GM18873 (cell line): ENCODE results near the gene KRT77.
"Not testable (repeated sequence)": the region's sequence is repeated elsewhere in the genome, so short reads cannot be mapped to it uniquely, and the experiment has no call there.

Experiments
- ATAC-seq: cut with Tn5 transposase; IDR thresholded peaks from one replicate; pipeline ENCODE4 v1.9.1; 2021; ENCODE audit warnings: mild to moderate bottlenecking, moderate library complexity, moderate number of reproducible peaks; ENCODE audit not compliant: unreplicated experiment, low FRiP score

The KRT77 gene

DNA sequence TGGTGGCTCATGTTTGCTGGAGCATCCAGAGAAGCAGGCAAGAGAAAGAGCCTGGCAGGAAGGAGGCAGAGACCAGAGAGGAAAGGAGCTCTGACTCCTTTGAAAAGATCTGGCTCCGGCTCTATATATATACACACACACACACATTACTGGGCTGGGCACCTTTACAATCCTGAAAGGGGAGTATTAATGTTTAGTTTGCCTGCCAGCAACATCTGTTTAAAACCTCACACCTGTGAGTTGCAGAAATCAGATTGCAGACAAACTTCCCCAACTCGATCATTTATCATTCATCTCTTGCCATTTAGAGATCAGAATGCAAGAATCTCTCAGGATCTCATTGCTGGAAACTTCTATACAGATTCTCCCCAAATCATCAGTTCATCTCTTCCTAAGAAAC, at the start of gene KRT77:
Gene KRT77 (minus strand): TSS at position 101 of the 400 bp plus-strand sequence. CDS start 90 bp downstream, at position 11.
- ATAC-seq: no peak

DNA sequence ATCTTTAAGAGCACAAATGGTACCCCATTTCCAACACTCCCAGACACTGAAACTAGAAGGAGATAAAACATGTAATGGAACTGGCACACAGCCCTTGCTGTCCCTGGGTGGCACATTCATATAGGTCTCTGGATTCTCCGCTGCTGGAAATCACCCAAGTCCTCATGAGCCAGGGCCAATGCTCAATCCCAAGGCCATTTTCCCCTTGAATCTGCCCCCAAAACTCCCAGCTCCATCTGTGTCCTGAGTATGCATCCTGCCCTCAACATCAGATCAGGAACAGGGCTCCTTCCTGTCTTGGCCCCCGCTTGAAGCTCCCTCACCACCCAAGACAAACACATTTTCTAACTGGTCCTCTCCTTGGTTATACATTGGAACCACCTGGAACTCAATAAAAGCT, 49.2 kb upstream of the KRT77 start:
- no peak for ATAC-seq

DNA sequence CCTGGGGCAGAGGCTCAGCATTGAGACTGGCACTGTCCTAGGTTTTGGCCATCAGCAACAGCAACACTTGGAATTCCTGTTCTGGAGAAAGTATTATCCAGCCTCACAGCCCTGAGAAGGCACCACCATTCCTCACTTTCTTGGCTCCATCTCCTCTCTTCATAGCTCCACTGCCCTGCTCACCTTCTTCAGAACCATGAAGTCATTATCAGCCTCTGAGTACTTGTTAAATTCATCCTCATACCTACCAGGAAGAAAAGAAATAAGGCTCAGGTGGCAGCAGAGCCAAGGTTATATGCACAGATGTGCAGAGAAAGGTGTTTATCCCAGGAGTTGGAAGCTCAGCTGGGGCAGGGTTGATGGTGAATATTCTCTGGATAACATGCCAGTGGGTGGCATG, 48.5 kb upstream of the KRT77 start:
- ATAC-seq: no peak

DNA sequence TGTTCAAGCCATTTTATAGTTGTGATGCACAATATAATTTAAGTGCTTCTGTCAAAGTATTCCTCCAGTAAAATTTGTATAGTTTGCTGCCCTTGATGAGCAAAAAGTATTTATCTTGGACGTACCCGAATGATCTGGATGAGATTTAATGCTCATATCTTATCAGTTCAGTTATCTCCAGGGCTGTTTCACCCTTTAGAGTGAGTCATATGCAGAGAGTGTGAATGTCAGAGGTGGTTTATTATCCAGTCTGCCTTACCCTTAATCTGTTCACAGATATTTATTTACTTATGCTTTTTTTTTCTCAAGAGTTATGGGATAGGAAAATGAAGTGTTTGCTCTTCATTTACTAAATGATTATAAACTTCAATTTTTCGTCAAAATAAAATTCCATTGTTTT, 47.2 kb upstream of the KRT77 start:
- not testable (repeated sequence) for ATAC-seq

DNA sequence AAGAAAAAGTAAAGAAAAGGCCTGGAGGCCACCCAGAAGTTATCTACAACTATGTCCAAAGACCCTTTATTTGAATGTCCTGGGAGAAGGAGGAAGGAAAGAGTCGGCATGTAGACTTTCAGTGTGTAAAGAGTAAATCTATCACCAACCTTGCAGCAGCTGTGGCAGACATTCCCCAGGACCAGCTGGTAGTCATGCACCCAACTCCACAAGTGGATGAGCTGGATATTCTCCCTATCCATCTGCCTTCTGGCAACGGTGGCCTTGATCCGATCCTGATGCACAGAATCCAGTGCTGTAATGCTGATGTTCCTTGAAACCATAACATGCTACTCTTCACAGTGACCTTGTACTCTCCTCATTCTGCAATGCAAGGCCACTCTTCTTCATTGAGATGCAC, 46.5 kb upstream of the KRT77 start:
- no peak for ATAC-seq

DNA sequence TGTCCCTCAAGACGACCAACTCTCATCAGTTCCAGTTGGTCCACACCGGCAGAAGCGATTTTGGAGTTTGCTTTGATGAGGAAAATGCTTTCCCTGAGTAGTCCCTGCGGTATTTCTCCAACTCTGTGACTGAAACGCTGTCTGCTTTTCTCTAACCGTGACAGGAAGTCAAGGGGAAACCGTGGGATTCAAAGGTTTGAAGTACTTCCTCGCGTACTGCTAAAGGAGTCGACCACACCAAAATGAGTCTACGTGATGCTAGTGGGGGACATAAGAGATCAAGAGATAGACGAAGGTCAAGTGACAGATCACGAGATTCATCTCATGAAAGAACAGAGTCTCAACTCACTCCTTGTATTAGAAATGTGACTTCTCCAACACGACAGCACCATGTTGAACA, 45.3 kb upstream of the KRT77 start:
- no peak for ATAC-seq

DNA sequence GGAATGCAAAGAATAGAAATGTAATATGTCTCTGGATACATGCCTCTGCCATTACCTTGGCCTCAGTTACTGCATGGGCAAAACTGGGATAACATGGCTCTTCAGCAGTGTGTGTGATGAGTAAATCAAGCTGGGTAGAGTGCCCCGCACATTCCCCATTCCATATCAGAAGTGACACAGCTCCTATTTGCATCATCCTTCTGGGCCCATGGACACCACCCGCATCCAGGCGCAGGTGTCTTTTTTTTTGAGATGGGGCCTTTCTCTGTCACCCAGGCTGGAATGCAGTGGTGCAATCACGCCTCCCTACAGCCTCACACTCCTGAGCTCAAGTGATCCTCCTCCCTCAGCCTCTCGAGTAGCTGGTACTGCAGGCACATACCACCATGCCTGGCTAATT, 42.2 kb upstream of the KRT77 start:
- ATAC-seq: no peak

DNA sequence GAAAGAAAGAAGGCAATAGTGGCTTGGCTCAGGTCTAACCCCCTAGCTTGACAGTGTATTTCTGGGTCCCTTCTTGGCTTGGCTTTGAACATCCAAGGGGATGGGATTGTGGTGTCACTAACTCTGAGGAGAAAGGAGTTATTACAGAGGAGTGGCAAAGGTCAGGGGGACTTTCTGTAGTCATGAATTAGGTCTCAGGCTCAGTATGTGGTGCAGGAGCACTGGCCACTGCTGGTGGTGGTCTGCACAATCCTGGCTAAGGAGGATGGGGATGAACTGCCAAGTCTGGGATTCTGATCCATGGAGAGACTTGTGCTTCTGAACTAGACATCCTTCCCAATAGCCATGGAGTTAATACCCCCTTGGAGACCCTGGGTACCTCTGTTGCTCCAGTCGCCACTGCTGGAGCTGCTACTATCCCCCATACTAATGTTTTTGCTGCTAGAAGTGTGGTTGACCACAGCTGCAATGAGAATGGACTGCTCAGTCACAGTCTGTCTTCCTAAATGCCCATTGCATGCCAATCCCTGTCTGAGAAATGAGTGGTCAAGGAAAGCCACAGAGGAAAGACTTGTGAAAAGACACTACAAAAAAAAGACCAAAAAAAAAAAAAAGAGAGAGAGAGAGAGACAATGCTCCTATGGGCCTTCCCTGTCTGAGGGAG, 41.3 kb upstream of the KRT77 start:
- ATAC-seq: no peak

DNA sequence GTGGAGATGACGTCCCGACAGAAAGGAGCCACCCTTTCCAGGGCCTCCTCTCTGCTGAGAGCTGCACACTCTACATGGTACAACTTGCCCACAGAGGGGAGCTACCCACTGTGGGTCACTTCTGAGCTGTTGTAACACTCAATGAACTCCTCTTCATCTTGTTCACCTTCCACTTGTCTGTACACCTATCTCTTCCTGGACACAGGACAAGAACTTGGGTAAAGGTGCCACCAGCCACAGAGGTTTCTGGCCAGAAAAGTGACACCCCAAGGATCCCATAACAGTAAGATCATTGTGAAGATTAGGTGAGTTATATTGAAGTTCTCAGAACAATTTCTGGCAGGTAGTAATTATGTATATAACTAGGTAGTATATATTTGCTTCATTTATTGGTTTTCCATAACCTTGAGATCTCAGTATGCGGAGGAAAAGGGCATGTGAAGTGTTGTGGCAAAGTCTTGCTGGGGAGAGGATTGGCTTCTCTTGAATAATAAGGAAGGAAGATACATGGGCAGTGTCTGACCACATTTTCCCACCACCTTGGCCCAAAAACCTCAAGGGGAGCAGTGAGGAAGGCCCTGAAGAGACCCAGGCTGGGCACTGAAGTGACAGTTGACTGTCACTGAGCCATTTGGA, 39.6 kb upstream of the KRT77 start:
- ATAC-seq: no peak

DNA sequence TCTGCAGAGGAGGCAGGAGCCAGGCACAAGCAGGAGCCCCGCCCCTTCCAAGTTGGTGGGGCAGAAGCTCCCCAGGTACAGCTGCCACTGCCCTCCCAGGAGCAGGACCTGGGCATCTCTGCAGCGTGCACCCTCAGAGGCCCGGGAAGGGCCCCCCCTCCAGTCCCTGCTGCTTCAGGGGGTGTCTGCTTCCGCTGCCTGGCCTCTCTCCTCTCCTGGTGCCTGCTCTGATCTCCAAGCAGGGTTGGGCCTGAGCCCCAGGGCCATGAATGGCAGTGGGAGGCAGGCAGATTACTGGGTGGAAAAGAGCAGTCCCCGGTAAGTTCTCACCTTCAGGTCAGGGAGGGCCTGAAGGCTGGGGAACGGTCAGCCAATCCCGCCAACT, 38.9 kb upstream of the KRT77 start:
- ATAC-seq: no peak

DNA sequence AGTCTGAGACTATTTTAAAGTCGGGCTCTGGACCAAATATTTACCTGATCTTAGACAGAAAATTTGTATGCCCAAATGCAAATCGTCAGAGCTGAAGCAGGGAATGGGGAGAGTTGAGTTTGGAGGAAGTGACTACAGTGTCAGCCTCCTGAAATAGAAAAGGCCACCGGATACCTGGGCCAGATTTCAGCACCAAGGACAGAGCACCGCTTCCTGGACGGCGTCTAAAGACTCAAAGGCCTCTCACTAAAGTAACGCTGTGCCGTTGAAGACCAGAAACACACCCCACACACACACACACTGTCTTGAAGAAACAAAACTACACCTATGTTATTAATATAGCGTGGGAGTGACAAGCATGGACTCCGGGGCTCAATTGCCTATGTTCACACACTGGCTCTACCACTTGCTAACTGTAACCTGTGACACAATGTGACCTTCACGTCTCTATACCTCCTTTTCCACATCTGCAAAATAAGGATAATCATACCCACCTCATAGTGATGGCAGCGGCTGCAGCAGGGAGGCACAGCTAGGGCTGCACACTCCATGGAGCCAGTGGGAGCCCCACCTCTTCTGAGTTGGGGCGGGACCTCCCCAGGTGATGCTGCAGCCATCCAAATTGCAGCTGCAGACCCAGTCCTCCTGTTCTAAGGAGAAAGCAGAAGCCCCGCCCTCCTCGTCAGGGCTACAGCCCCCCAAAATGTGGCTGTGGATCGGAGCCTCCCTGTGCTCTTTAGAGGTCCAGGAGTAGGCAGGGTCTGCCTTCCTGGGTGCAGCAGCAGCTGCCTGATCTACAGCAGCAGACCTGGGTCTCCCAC, 38.3 kb upstream of the KRT77 start:
- ATAC-seq: no peak

DNA sequence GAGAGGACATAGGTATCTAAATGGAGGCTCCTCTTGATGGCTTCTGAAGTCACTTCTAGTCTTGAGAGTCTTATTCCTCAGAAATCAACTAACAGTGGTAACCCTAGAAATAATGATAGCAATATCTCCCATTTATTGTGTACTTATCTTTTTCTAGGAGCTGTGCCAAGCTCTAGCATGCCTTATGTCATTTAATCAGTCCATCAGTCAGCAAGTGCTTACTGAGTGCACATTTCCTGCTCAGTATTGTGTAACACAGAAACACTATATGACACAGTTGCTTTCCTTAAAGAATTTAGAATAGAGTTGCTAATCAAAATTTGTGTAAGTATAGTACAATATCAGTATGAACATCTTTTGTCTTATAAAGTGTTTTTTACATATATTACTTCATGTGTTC, 37.3 kb upstream of the KRT77 start:
- ATAC-seq: no peak

DNA sequence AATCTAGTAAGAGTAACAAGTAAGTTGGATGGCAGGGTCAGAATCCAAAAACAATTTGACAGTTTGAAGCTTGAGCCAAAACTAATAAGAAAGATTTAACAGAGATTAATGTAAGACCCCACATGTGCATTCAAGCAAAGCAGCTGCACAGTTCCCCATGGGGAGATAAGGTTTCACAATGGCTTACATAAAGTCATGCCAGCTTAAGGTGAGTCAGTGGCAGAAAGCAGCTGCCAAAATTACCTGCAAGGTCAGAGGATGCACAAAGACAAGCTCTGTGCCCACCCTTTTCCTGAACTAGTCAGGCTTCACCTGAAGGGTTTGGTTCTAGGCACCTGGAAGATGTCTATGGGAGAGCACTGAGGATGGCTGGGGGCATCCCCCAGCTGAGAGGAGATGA, 36.6 kb upstream of the KRT77 start:
- ATAC-seq: no peak

DNA sequence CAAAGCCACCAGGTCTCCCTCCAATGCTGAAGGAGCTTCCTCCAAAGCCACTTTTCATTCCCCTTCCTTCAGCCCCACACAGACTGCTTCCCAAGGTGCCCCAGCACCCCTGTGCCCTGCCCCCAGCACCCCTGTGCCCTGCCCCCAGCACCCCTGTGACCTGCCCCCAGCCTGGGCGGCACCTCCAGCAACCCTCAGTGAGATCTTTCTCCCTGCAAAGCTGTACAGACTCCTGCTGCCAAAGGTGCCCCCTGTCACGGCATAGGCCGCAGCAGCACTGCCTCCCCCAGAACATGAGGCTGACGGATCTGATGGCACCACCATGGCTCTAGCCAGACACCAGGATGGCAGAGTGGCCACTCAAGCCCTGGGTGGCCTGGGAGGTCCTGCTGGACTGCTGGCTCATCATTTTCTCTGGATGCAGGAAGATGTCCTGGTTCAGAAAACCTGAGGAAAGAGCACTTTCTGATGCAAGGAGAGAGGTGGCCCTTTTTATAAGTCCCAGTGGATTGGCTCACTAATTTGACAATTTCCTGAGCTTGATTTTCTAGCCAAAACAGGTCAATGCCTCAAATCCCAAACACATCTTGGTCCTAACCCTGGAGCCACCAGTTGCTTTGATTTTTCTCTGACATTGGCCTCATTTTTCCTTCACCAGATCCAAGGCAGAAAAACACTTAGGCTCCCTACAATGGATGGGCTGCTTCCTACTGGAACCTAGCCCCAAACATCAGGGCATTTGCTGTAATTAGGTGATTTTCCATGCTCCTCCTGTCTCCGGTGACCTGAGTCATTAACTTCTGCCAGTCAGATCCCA, 32.7 kb upstream of the KRT77 start:
- no peak for ATAC-seq

DNA sequence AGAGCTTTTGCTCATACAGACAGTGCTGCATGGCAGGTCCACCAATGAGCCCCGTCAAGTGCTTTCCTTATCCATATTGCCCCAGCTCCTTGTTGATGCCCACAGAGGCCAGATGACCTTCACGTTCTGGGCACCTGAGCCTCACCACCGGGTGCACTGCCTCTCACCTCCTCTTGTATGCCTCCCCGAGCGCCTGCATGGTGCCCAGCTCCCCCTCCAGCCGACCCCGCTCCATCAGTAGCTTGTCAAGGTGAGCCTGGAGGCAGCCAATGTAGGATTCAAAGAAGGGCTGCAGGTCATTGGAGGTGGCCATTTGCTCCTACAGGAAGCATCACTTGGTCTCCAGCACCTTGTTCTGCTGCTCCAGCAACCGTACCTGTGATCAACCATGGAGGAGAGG, 31.8 kb upstream of the KRT77 start:
- no peak for ATAC-seq

DNA sequence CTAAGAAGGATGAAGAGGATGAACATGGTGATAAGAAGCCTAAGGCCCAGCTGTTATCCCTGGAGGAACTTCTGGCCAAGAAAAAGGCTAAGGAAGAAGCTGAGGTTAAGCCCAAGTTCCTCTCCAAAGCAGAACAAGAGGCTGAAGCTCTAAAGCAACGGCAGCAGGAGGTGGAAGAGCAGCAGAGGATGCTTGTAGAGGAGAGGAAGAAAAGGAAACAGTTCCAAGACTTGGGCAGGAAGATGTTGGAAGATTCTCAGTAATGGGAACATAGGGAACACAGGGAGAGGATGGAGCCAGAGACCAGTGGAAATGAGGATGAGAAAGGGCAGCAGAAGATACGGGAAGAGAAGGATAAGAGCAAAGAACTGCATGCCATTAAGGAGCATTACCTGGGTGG, 27.5 kb upstream of the KRT77 start:
- ATAC-seq: no peak

DNA sequence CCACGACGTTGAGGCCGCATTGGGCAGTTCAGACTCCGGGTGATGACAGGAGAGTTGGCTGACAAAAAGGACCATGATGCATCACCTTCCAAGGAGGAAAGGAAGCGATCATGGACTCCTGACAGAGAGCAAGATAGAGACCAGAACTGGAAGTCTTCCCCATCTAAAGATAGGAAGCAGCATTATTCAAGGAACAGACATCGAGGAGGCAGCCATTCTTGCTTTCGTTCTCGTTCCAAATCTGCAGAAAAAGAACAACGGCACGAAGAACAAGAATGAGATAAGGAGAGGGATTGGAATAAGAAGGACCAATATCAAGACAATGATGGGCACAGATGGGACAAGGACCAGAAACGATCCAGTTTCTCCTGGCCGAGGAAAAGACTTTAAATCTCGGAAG, 27.1 kb upstream of the KRT77 start:
- no peak for ATAC-seq

DNA sequence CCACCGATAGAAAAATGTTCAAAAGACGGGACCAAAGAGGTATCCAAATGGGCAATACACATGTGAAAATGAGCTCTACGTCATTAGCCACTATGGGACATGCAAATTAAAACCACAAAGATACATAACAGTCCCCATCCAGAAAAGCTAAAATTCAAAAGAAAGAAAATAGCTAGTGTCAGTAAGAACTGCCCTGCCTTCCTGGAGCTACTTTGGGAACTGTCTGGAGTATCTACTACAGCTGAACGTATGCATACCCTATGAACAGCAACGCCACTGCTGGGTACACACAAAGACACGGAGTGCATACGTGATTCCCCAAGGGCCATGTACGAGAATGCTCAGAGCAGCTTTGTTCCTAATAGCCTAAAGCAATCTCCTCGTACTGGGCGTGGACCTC, 25.8 kb upstream of the KRT77 start:
- no peak for ATAC-seq

DNA sequence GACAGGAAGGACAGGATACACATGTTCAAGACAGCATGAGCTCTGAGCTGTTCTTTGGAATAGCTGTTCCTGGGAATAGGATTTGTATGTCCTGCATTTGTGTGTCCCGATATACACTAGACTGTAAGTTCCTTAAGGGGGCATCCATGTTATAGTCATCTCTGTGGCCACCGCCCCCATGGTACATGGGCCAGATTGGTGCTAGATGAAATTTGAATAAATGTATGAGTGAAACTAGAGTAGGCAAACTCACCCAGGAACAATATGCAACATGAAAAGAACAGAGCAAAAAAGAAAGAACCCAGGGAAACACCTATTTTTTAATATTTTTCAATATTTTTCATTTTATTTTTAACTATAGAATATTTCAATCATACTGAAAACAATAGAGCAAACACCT, 25.1 kb upstream of the KRT77 start:
- no peak for ATAC-seq

DNA sequence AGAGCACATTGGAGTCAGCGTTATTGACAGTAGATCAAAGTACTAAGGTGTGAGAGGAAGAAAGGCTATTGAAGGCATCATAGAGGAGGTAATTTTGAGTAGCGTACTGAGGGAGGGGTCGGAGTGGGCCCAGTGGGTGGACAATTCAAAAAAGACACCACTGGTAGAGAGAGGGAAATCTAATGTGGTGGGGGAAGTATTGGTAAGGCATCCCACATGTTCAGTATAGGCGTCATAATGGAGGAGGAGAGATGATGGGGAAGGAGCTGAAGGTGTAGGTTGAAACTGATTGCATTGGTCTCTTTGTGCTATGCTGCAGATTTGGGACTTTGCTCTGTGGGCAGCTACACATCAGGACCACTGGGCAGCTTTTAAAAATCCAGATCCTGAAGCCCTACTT, 23.7 kb upstream of the KRT77 start:
- no peak for ATAC-seq

DNA sequence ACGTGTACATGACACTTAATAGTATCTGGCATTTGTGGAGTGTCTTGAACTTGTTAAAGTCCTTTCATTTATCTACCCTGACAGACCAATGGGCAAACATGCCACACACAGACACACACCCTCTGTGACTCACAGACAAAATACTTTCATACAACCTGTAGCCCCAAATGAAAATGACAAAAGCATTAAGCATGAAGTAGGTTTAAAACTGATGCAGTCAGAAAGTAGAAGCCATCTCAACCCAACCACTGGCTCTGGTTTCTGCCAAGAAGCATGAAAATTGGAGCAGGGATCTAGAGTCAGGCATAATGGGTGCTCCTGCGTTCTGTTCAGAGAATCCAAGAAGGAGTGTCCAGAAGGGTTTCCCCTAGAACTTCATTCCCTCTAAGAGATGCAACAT, 23.1 kb upstream of the KRT77 start:
- no peak for ATAC-seq
